HFF-Myc (cell line): ENCODE data around the gene PNMA6E.

ENCODE experiments used
- DNase-seq: peaks from one replicate; pipeline ENCODE4 v3.0.0-alpha.2; 2011; ENCODE audit warnings: low read depth; ENCODE audit errors: extremely low read depth
- H3K4me3 ChIP-seq: replicated peaks from 2 replicates; pipeline ENCODE4 v1.5.1; 2011; ENCODE audit warnings: low read depth, mild to moderate bottlenecking, control low read depth, low read length
- CTCF ChIP-seq: IDR thresholded peaks from 2 replicates; pipeline ENCODE4 v1.5.1; 2012; ENCODE audit warnings: mild to moderate bottlenecking, low read depth, low read length, control low read depth; ENCODE audit errors: missing control alignments

Gene PNMA6E

GRCh38 chrX:153348421-153348820, 52.7 kb downstream of the PNMA6E start:
- no peak overlapping the region for H3K4me3 ChIP-seq
- no peak for DNase-seq
- no peak for TF ChIP-seq CTCF

- H3K4me3 ChIP-seq: no peak overlapping the region
- no peak for TF ChIP-seq CTCF
- DNase-seq: no peak
These were observed 53.6 kb downstream of the PNMA6E start for GRCh38 chrX:153347530-153347929.
